ENCODE data around the gene LRRC23. TPM values are rescaled to one million over a fixed set of nuclear protein-coding genes. Genes with fewer than 3 reads are reported as not detected.
A peak's percentile ranks its signal among the peaks of the same experiment; 100 is the strongest.

Gene LRRC23
- polyA plus RNA-seq, 3 donors: 4.9 to 6.8 (median 5.1) TPM

GRCh38 chr12:6872073-6873048 is 32.3 kb upstream of the LRRC23 start:
- peaks cover 39 to 65% of the 10 kb centered on the region in 2 donors for H3K4me1 ChIP-seq (ENCODE audit: control insufficient read depth in 1 of 2, insufficient read depth in 2 of 2, low read length in 2 of 2)
- H3K79me2 ChIP-seq (ENCODE audit: insufficient read depth, low read length): peaks cover 61% of the 10 kb centered on the region
- H3K9ac ChIP-seq (ENCODE audit: insufficient read depth, low read length, poor library complexity, severe bottlenecking): peak overlapping the region; percentile 81
- Mint-ChIP-seq H3K4me3 (peak overlapping the region; percentile 87 to 92), H3K4me1 (peaks cover 60% of the 10 kb centered on the region), H3K27me3 (ENCODE audit: low read depth in 3 of 3) (peaks cover 0 to 3% (median 0%) of the 10 kb centered on the region in 3 donors), H3K9me3 (no peaks in the 10 kb centered on the region), H3K27ac (peak overlapping the region; percentile 80 to 94 (median 84)), H3K36me3 (peaks cover 33 to 47% of the 10 kb centered on the region in 2 donors)
- peaks cover 55% of the 10 kb centered on the region for H4K20me1 ChIP-seq (ENCODE audit: insufficient read depth, low read length)
- intact Hi-C loops (cut with micrococcal nuclease): loop anchor here (1.0 to 5.0 kb wide), 6 partner anchors 18 to 90 kb away; partner anchors contain the start of genes C12orf57 (in 1 of the 2), LRRC23 (in 1 of the 2) and RNU7-1 (in 1 of the 2)
- peak; percentile 71 for DNase-seq
- H3K4me3 ChIP-seq (replicated peaks in 1 of 3; ENCODE audit: low read depth in 2 of 3, low read length in 3 of 3): peak overlapping the region; percentile 62 to 92 (median 87)
- peaks cover 18 to 26% of the 10 kb centered on the region in 2 donors for H3K36me3 ChIP-seq (replicated peaks in 1 of 2; ENCODE audit: control insufficient read depth in 1 of 2, insufficient read depth in 2 of 2, low read length in 2 of 2)
- peak overlapping the region; percentile 90 for H2AFZ ChIP-seq (ENCODE audit: insufficient read depth, low read depth, low read length, poor library complexity, severe bottlenecking)
- WGBS (ENCODE audit: insufficient coverage): 1% methylated on average over 35 of the region's 40 CpGs
- peak; percentile 94 for TF ChIP-seq CTCF (IDR thresholded peaks at IDR 0.05)
- no peaks in the 10 kb centered on the region for H3K27me3 ChIP-seq (ENCODE audit: control insufficient read depth in 2 of 2, insufficient read depth in 2 of 2, low read length in 2 of 2)
- no peaks in the 10 kb centered on the region for H3K9me3 ChIP-seq (replicated peaks in 1 of 2; ENCODE audit: control insufficient read depth in 1 of 2, insufficient read depth in 1 of 2, low read length in 2 of 2)
- peak overlapping the region; percentile 96 for H3K4me2 ChIP-seq (replicated peaks; ENCODE audit: extremely low read depth, low read length, poor library complexity, severe bottlenecking)
- peak overlapping the region; percentile 54 to 95 for H3K27ac ChIP-seq (ENCODE audit: low read depth in 1 of 2, low read length in 2 of 2)

All from CD14-positive monocyte (primary cell).